ENCODE data around the gene KIR3DL3.
"Not testable (repeated sequence)": the region's sequence is repeated elsewhere in the genome, so short reads cannot be mapped to it uniquely, and the experiment has no call there.

KIR3DL3 gene

GRCh38 chr19:54782916-54783315 lies 58.7 kb downstream of the KIR3DL3 start:
- not testable (repeated sequence) for DNase-seq (ENCODE audit: low read depth)

Data from activated T-helper 1 cell treated with Interleukin-2 at 50 U/mL for 16 hours (primary cell).